ENCODE measurements around the gene ANXA4. TPM values are rescaled to one million over a fixed set of nuclear protein-coding genes. Genes with fewer than 3 reads are reported as not detected.
A peak's percentile ranks its signal among the peaks of the same experiment; 100 is the strongest.
"Not testable (repeated sequence)": the region's sequence is repeated elsewhere in the genome, so short reads cannot be mapped to it uniquely, and the experiment has no call there.

Gene ANXA4
- total RNA-seq, 1 experiment from 2014 or later = 51.1 TPM

DNA sequence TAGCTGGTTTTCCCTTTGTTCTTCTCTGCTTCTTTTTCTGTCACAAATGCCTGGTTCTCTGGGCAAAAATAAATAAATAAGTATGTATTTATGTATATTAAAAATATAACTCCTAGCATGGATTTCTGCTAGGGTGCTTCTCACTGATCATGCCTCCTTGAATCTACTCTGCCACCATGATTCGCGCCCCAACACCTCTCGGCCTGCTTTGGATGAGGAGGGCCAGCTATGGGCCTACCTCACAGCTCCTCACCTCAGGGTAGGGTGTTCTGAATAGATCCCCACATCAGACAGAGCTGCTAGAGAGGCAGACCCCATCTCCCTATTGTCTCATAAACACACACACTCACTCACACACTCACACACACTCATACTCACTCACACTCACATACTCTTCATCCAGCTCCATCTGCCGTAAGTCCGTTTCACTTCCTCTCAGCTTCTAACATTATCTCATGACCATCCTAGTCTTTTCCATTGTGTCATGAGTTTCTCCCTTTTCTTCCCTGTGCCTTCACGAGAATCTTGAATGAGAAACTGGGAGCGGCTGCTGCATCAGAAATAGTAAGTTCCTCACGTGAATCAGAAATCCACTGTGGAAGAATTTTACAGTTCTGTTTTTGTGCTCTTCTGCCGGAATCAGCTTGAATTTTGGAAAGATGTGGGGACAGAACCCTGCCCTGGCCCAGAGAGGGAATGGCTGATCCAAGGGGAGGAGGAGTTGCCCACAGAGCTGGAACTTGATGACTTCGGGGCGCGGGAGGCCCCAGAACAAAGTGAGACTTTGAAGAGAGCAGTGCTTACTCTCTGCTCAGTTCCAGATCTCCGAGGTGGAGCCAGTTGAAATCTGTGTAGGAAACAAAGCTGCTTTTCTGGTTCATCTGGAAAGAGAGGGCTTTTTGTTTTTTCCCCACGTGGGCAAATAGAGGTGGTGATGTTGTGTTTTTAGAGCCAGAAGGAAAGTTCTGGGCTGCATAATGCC is 20.9 kb downstream of the ANXA4 start:
- BruUV-seq (replicated peaks) = no TSS peak
- H3K9ac ChIP-seq (ENCODE audit: low read length) = no peak overlapping the region

DNA sequence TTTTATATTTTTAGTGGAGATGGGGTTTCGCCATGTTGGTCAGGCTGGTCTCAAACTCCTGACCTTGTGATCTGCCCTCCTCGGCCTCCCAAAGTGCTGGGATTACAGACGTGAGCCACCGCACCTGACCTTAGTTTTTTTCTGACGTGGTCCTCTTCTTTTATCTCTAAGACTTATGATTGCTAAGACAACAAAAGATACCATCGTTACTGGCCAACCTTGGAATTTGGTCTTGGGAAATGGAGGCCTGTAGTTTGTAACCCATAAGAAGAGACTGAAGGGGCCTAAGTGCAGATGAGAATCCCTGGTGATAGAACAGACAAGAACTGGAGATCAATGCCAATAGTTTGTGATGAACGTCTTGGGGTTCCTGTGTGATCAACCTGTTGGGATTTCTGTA is 21.9 kb downstream of the ANXA4 start:
- H3K4me1 ChIP-seq (ENCODE audit: insufficient read depth, low read length) = peaks cover 41% of the 10 kb centered on the region
- H3K9ac ChIP-seq (ENCODE audit: low read length); H3K27ac ChIP-seq (ENCODE audit: low read length); POLR2A ChIA-PET (ENCODE audit: unreplicated experiment); H3K9me2 ChIP-seq (replicated peaks; ENCODE audit: low read length); H3K4me3 ChIP-seq (ENCODE audit: low read length); H4K20me1 ChIP-seq (ENCODE audit: low read length); H3K27me3 ChIP-seq (ENCODE audit: low read length); DNase-seq; intact Hi-C loops (cut with micrococcal nuclease); H3K4me2 ChIP-seq (ENCODE audit: low read length); H3K9me3 ChIP-seq (ENCODE audit: low read length); ATAC-seq; H3F3A ChIP-seq (ENCODE audit: low read length, unreplicated experiment); H3K36me3 ChIP-seq (ENCODE audit: low read depth, low read length); BruUV-seq (replicated peaks); H2AFZ ChIP-seq (ENCODE audit: low read length): not testable (repeated sequence)
- CTCF ChIA-PET = interaction anchor here (0.6 kb wide), 1 partner anchor 30 kb away, joined by 4 read pairs; no protein-coding TSS in a partner anchor
- peaks cover 19% of the 10 kb centered on the region; the same call in 1 of the 2 replicates for H3K79me2 ChIP-seq (ENCODE audit: low read length)

More for the DNA sequence above, 20.9 kb downstream of the ANXA4 start:
- no peaks in the 10 kb centered on the region for H3K27me3 ChIP-seq (ENCODE audit: low read length)
- no peak for ATAC-seq
- no peaks in the 10 kb centered on the region for H3K9me3 ChIP-seq (ENCODE audit: low read length)
- no peak for TF ChIP-seq EZH2 (IDR thresholded peaks at IDR 0.05; ENCODE audit: low read length, unreplicated experiment)
- TF ChIP-seq, protein P1, sequence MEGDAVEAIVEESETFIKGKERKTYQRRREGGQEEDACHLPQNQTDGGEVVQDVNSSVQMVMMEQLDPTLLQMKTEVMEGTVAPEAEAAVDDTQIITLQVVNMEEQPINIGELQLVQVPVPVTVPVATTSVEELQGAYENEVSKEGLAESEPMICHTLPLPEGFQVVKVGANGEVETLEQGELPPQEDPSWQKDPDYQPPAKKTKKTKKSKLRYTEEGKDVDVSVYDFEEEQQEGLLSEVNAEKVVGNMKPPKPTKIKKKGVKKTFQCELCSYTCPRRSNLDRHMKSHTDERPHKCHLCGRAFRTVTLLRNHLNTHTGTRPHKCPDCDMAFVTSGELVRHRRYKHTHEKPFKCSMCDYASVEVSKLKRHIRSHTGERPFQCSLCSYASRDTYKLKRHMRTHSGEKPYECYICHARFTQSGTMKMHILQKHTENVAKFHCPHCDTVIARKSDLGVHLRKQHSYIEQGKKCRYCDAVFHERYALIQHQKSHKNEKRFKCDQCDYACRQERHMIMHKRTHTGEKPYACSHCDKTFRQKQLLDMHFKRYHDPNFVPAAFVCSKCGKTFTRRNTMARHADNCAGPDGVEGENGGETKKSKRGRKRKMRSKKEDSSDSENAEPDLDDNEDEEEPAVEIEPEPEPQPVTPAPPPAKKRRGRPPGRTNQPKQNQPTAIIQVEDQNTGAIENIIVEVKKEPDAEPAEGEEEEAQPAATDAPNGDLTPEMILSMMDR (conservative IDR thresholded peaks at IDR 0.05; ENCODE audit: low read depth, low read length) = no peak
- TF ChIP-seq EZH2phosphoT487 (IDR thresholded peaks at IDR 0.05; ENCODE audit: borderline replicate concordance, low read length) = no peak
- peak; percentile 11 for DNase-seq
- peaks cover 31% of the 10 kb centered on the region for H3K4me1 ChIP-seq (ENCODE audit: insufficient read depth, low read length)
- ChIA-PET CTCF (interaction anchor here (0.6 kb wide), 1 partner anchor 31 kb away, joined by 4 read pairs; no protein-coding TSS in a partner anchor), POLR2A (ENCODE audit: unreplicated experiment) (no interaction called here)
- H3K79me2 ChIP-seq (ENCODE audit: low read length) = peaks cover 10% of the 10 kb centered on the region; the same call in 1 of the 2 replicates
- H3K36me3 ChIP-seq (ENCODE audit: low read depth, low read length) = 0 out of 2 replicates have a peak, but pooled peaks cover 3% of the 10 kb centered on the region
- H3K4me2 ChIP-seq (ENCODE audit: low read length) = no peak overlapping the region
- no peak overlapping the region for H3K27ac ChIP-seq (ENCODE audit: low read length)
- H3K9me2 ChIP-seq (replicated peaks; ENCODE audit: low read length) = no peaks in the 10 kb centered on the region
- H3F3A ChIP-seq (ENCODE audit: low read length, unreplicated experiment) = no peaks in the 10 kb centered on the region
- H3K4me3 ChIP-seq (ENCODE audit: low read length) = no peak overlapping the region
- no peak overlapping the region for H2AFZ ChIP-seq (ENCODE audit: low read length)
- intact Hi-C loops (cut with micrococcal nuclease) = no loop called here
- no peaks in the 10 kb centered on the region for H4K20me1 ChIP-seq (ENCODE audit: low read length)

DNA sequence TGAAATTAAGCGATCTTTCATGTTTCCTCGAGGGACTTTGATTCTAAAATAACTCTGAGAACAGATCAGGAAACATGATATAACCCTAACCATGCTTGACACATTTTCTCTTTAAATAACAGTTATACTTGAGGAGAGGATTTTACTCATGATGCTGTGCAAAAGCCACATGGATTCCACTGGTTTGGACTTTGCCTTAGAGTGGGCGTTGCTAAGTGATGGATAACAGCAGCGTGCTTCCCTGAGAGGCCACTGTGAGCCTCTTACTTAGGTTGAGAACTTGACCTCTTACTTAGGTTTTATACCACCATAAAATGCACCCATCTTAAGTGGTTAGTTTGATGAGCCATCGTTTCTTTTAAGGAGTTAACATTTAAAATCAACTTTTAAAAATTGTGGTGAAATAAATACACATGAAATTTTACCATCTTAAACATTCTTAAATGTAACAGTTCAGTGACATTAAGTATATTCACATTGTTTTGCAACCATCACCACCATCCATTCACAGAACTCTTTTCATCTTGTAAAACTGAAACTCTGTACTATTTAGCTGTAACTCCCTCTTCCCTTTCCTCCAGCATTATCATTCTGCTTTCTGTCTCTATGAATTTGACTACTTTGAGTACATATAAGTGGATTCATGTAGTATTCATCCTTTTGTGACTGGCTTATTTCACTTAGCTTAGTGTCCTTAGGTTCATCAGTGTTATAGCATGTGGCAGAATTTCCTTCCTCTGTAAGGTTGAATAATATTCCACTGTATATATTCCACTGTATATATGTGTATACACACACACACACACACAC is 22.6 kb downstream of the ANXA4 start:
- DNase-seq = no peak

More for the DNA sequence above, 22.6 kb downstream of the ANXA4 start:
- peaks cover 47% of the 10 kb centered on the region for H3K4me1 ChIP-seq (ENCODE audit: insufficient read depth, low read length)
- no peak overlapping the region for H3K27ac ChIP-seq (ENCODE audit: low read length)
- no peaks in the 10 kb centered on the region for H3F3A ChIP-seq (ENCODE audit: low read length, unreplicated experiment)
- intact Hi-C loops (cut with micrococcal nuclease) = no loop called here
- no peak overlapping the region for H3K4me3 ChIP-seq (ENCODE audit: low read length)
- no TSS peak for BruUV-seq (replicated peaks)
- CTCF ChIA-PET = no interaction called here
- no peak overlapping the region for H3K4me2 ChIP-seq (ENCODE audit: low read length)
- H3K36me3 ChIP-seq (ENCODE audit: low read depth, low read length) = 0 out of 2 replicates have a peak, but pooled peaks cover 3% of the 10 kb centered on the region
- TF ChIP-seq, protein P1 (conservative IDR thresholded peaks at IDR 0.05; ENCODE audit: low read depth, low read length) = no peak
- TF ChIP-seq EZH2phosphoT487 (IDR thresholded peaks at IDR 0.05; ENCODE audit: borderline replicate concordance, low read length) = no peak
- no peak for TF ChIP-seq EZH2 (IDR thresholded peaks at IDR 0.05; ENCODE audit: low read length, unreplicated experiment)
- POLR2A ChIA-PET (ENCODE audit: unreplicated experiment) = no interaction called here
- H4K20me1 ChIP-seq (ENCODE audit: low read length) = no peaks in the 10 kb centered on the region
- no peaks in the 10 kb centered on the region for H3K9me3 ChIP-seq (ENCODE audit: low read length)
- H3K79me2 ChIP-seq (ENCODE audit: low read length) = peaks cover 24% of the 10 kb centered on the region; the same call in 1 of the 2 replicates
- no peak for ATAC-seq
- H2AFZ ChIP-seq (ENCODE audit: low read length) = no peak overlapping the region
- H3K9me2 ChIP-seq (replicated peaks; ENCODE audit: low read length) = no peaks in the 10 kb centered on the region
- no peaks in the 10 kb centered on the region for H3K27me3 ChIP-seq (ENCODE audit: low read length)
- no peak overlapping the region for H3K9ac ChIP-seq (ENCODE audit: low read length)

All from PC-3 (cell line).